GM19397 (cell line): ENCODE measurements around the gene HAT1.

Experiments
- ATAC-seq: cut with Tn5 transposase; IDR thresholded peaks from one replicate; pipeline ENCODE4 v1.9.1; 2021; ENCODE audit warnings: mild to moderate bottlenecking, moderate library complexity; ENCODE audit not compliant: unreplicated experiment

HAT1 gene

GRCh38 chr2:171919453-171919852 is 2.8 kb upstream of the HAT1 start:
- no peak for ATAC-seq

GRCh38 chr2:171921970-171922229 is 361 bp upstream of the HAT1 start:
- no peak for ATAC-seq

- ATAC-seq: no peak
Measured at GRCh38 chr2:171923206-171923605, 945 bp downstream of the HAT1 start.

GRCh38 chr2:171924170-171924942 is 2.1 kb downstream of the HAT1 start:
- no peak for ATAC-seq

GRCh38 chr2:171930385-171930784 is 8.1 kb downstream of the HAT1 start:
- ATAC-seq: no peak

- ATAC-seq: no peak
Measured at GRCh38 chr2:171939058-171939742, 16.9 kb downstream of the HAT1 start.

GRCh38 chr2:171939743-171940071 is 17.4 kb downstream of the HAT1 start:
- no peak for ATAC-seq

GRCh38 chr2:171941316-171941699 is 19.0 kb downstream of the HAT1 start:
- no peak for ATAC-seq

- no peak for ATAC-seq
Measured at GRCh38 chr2:171943869-171944268, 21.6 kb downstream of the HAT1 start.

GRCh38 chr2:171952276-171952675 is 30.0 kb downstream of the HAT1 start:
- no peak for ATAC-seq

GRCh38 chr2:171952748-171953147 is 30.5 kb downstream of the HAT1 start:
- ATAC-seq: no peak

GRCh38 chr2:171956135-171956825 is 34.0 kb downstream of the HAT1 start:
- ATAC-seq: no peak

- ATAC-seq: no peak
Measured at GRCh38 chr2:171957061-171957460, 34.8 kb downstream of the HAT1 start.

GRCh38 chr2:171958475-171958874 is 36.2 kb downstream of the HAT1 start:
- ATAC-seq: no peak

- no peak for ATAC-seq
Measured at GRCh38 chr2:171959998-171960397, 37.7 kb downstream of the HAT1 start.

GRCh38 chr2:171960570-171960969 is 38.3 kb downstream of the HAT1 start:
- no peak for ATAC-seq

GRCh38 chr2:171963198-171963597 is 40.9 kb downstream of the HAT1 start:
- ATAC-seq: no peak

GRCh38 chr2:171964308-171964707 is 42.0 kb downstream of the HAT1 start:
- no peak for ATAC-seq

- no peak for ATAC-seq
Measured at GRCh38 chr2:171965238-171965637, 43.0 kb downstream of the HAT1 start.

- ATAC-seq: no peak
Measured at GRCh38 chr2:171965661-171966060, 43.4 kb downstream of the HAT1 start.

- ATAC-seq: no peak
Measured at GRCh38 chr2:171966235-171966634, 44.0 kb downstream of the HAT1 start.

GRCh38 chr2:171966688-171967087 is 44.4 kb downstream of the HAT1 start:
- ATAC-seq: no peak
